GM12878 (cell line): ENCODE measurements around the gene PEX26. TPM values are rescaled to one million over a fixed set of nuclear protein-coding genes. Genes with fewer than 3 reads are reported as not detected.

Source experiments
- ATAC-seq: fragments of 200-7000 bp; cut with Tn5 transposase; 3 replicates; pipeline ENCODE4 v1.9.1; 2020; ENCODE audit warnings: mild to moderate bottlenecking, moderate library complexity
- BruUV-seq: library from RNA; stranded (reverse); fragments of 400-500 nt; replicated peaks from 2 replicates; lab custom pipeline; 2021; lab: Mats Ljungman, UMichigan
- CTCF ChIA-PET: fragments of 300-600 bp; sonication (Branson Sonifier 250); formaldehyde crosslinking; extraction: SDS; loops from one replicate; lab custom pipeline; 2021; ENCODE audit warnings: inconsistent platforms; lab: Yijun Ruan, JAX
- POLR2A ChIA-PET: fragments of 350-600 bp; formaldehyde crosslinking; extraction: SDS; loops from one replicate; lab custom pipeline; 2021; ENCODE audit warnings: inconsistent platforms; lab: Charles Lee
- RAD21 ChIA-PET: fragments of 300-600 bp; sonication (Branson Sonifier 250); formaldehyde crosslinking; loops from one replicate; lab custom pipeline; 2023; ENCODE audit warnings: antibody characterized with exemption; ENCODE audit not compliant: unreplicated experiment; lab: Charles Lee
- SMC1A ChIA-PET: fragments of 300-600 bp; sonication (Branson Sonifier 250); formaldehyde crosslinking; loops from one replicate; lab custom pipeline; 2023; ENCODE audit not compliant: unreplicated experiment, uncharacterized antibody; lab: Charles Lee
- DNase-seq: peaks from one replicate; pipeline ENCODE4 v3.0.0-alpha.2; 2011; ENCODE audit warnings: low read depth, low spot score
- FAIRE-seq: peaks from 3 replicates; lab custom pipeline; 2011; peaks lifted over from hg19 to GRCh38; lab: Jason Lieb, UNC
- H2AFZ ChIP-seq: 2 replicates; pipeline ENCODE4 v1.6.0; 2011; ENCODE audit warnings: low read depth, low read length, control low read depth; ENCODE audit not compliant: control insufficient read depth
- H3K27ac ChIP-seq: 2 replicates; pipeline ENCODE4 v1.5.1; 2011; ENCODE audit warnings: control low read depth; ENCODE audit not compliant: control insufficient read depth, insufficient read depth
- H3K27me3 ChIP-seq, 2 experiments: replicated peaks in 1 of 2; 2 replicates each; pipeline versions ENCODE4 v1.6.0 to v1.6.1; 2011; ENCODE audit warnings: low read length in 1 of 2; ENCODE audit not compliant: control insufficient read depth in 2 of 2, insufficient read depth in 2 of 2
- H3K36me3 ChIP-seq, 2 experiments: 2 replicates each; pipeline ENCODE4 v1.5.1; 2011; ENCODE audit warnings: low read length in 1 of 2; ENCODE audit not compliant: control insufficient read depth in 2 of 2, insufficient read depth in 2 of 2
- H3K4me1 ChIP-seq: 2 replicates; pipeline ENCODE4 v1.6.1; 2011; ENCODE audit warnings: mild to moderate bottlenecking, low read length, moderate library complexity, mixed read lengths; ENCODE audit not compliant: control insufficient read depth, insufficient read depth
- H3K4me2 ChIP-seq: 2 replicates; pipeline ENCODE4 v1.6.0; 2011; ENCODE audit warnings: control low read depth; ENCODE audit not compliant: control insufficient read depth, insufficient read depth
- H3K4me3 ChIP-seq: fragments of 200-600 bp; sonication (generic); 2 replicates; pipeline ENCODE4 v1.5.1; 2016
- H3K79me2 ChIP-seq: 2 replicates; pipeline ENCODE4 v1.6.0; 2011; ENCODE audit warnings: low read length; ENCODE audit not compliant: control insufficient read depth, insufficient read depth
- H3K9ac ChIP-seq: 2 replicates; pipeline ENCODE4 v1.8.0; 2011; ENCODE audit warnings: low read length, control low read depth, mixed read lengths; ENCODE audit not compliant: control insufficient read depth, insufficient read depth
- H3K9me3 ChIP-seq: replicated peaks from 3 replicates; pipeline ENCODE4 v1.5.1; 2011; ENCODE audit warnings: mild to moderate bottlenecking, low read length; ENCODE audit not compliant: control insufficient read depth, insufficient read depth
- H4K20me1 ChIP-seq: 2 replicates; pipeline ENCODE4 v1.6.0; 2011; ENCODE audit not compliant: control insufficient read depth, insufficient read depth
- BRCA1 ChIP-seq: IDR thresholded peaks from 2 replicates; pipeline ENCODE4 v1.6.1; 2011; ENCODE audit warnings: low read depth, low read length, improper control_type of control experiment
- MTA3 ChIP-seq: IDR thresholded peaks from 2 replicates; pipeline ENCODE4 v1.6.1; 2012; ENCODE audit warnings: low read length, inconsistent platforms, borderline replicate concordance
- MYC ChIP-seq: IDR thresholded peaks from 2 replicates; pipeline ENCODE4 v1.6.1; 2011; ENCODE audit warnings: mild to moderate bottlenecking, low read length, moderate library complexity, inconsistent platforms; ENCODE audit not compliant: insufficient read depth, insufficient replicate concordance, insufficient read length, severe bottlenecking
- RELA ChIP-seq: fragments of 450-650 bp; IDR thresholded peaks from 2 replicates; pipeline ENCODE4 v1.8.0; 2014; ENCODE audit warnings: borderline replicate concordance; ENCODE audit not compliant: partially characterized antibody
- RFX5 ChIP-seq: IDR thresholded peaks from 2 replicates; pipeline ENCODE4 v1.6.1; 2011; ENCODE audit warnings: low read depth, low read length, improper control_type of control experiment
- SREBF1 ChIP-seq: IDR thresholded peaks from 2 replicates; pipeline ENCODE4 v1.6.1; 2012; ENCODE audit warnings: mild to moderate bottlenecking, low read length
- TCF12 ChIP-seq: IDR thresholded peaks from 2 replicates; pipeline ENCODE4 v1.6.1; 2011; ENCODE audit warnings: low read depth, mild to moderate bottlenecking, low read length
- ZNF24 ChIP-seq: fragments of 450-650 bp; IDR thresholded peaks from 2 replicates; pipeline ENCODE4 v1.6.1; 2017; ENCODE audit warnings: antibody characterized with exemption, mild to moderate bottlenecking
- WGBS: methylation state at CpG from one replicate; pipeline ENCODE4 v1.1.6; 2016; ENCODE audit warnings: low lambda C conversion rate; ENCODE audit not compliant: insufficient replicate concordance, insufficient coverage; ENCODE audit errors: missing lambda C conversion rate; 5-methylcytosine and 5-hydroxymethylcytosine counted together
- in situ Hi-C: fragments of 300-500 bp; cut with MboI; formaldehyde crosslinking; loops from 9 replicates; pipeline ENCODE4 v1.14.3; 2018; ENCODE audit warnings: mixed read lengths
- intact Hi-C: fragments of 100-400 bp; cut with micrococcal nuclease; formaldehyde crosslinking; loops from one replicate; pipeline ENCODE4 v1.14.2; 2022; ENCODE audit not compliant: unreplicated experiment
- polyA plus RNA-seq, 11 experiments: library from polyadenylated mRNA; depleted of rRNA in 4 of 11; unstranded in 6 of 11; stranded (reverse) in 5 of 11; fragments of >200 nt; fragmentation: Nextera tagmentation in 4 of 11; fragmentation: Illumina TruSeq in 1 of 11; extraction: Ambion mirVana in 4 of 11; extraction: Trizol in 1 of 11; gene quantifications; 1 replicate in 1 of 11; 2 replicates in 10 of 11; pipeline versions ENCODE4 v1.2.1 to v1.2.3, GENCODE V29; 2011 to 2016; ENCODE audit warnings: inconsistent platforms in 2 of 11, missing spikeins in 2 of 11, low read depth in 1 of 11
- total RNA-seq, 4 experiments: library from RNA; depleted of rRNA in 3 of 4; stranded (reverse); fragments of >200 nt in 3 of 4; fragmentation: Illumina TruSeq in 1 of 4; extraction: Trizol in 1 of 4; gene quantifications; 2 replicates each; pipeline versions ENCODE4 v1.2.1 to v1.2.3, GENCODE V29; 2013 to 2021
- TF ChIP-seq, protein P1 (sequence below): IDR thresholded peaks from 2 replicates; pipeline ENCODE4 v1.6.1; 2011; ENCODE audit warnings: borderline replicate concordance, low read depth, mild to moderate bottlenecking, moderate library complexity, mixed read lengths, low read length; ENCODE audit not compliant: insufficient read depth; ENCODE audit errors: extremely low read length
- TF ChIP-seq, protein P2 (sequence below): fragments of 450-650 bp; IDR thresholded peaks from 2 replicates; pipeline ENCODE4 v1.6.1; 2017; ENCODE audit warnings: mild to moderate bottlenecking
- TF ChIP-seq, protein P3 (sequence below): fragments of 450-650 bp; IDR thresholded peaks from 2 replicates; pipeline ENCODE4 v1.6.1; 2017; ENCODE audit warnings: low read depth, mild to moderate bottlenecking, moderate library complexity

PEX26 gene
- total and polyA plus RNA-seq, 10 of the 15 experiments (the other 5 are each of a cell fraction or from before 2014, with no cell fraction given): 0.79 to 50.8 (median 22.4) TPM

DNA sequence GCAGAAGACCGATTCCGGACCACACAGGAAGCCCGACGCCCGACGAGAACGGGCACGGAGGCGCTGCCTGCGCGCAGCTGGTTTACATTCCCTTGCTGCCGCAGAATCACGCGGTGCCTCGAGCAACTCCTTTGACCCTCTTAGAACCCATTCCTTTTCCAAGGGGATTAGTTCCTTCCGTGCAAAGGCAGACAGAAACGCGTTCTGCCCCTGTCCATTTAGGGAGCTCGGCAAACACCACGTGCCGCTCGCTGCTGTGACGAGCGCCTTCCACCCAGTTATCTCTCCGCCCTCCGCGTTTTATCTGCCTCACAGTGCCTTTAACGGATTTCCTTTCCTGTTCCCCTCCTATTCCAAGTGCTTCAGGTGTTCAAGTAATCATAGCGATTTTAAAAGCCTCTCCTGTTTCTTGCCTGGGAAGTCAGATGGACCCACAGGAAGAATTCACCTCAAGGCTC, 29.3 kb upstream of the PEX26 start:
- ATAC-seq: no peak
- Histone ChIP-seq H3K79me2 (no peaks in the 10 kb centered on the region), H3K36me3 (no peaks in the 10 kb centered on the region), H4K20me1 (no peaks in the 10 kb centered on the region), H2AFZ (no peak overlapping the region)
- RAD21 ChIA-PET: no interaction called here
- no peak for DNase-seq
- SMC1A ChIA-PET: interaction anchor here (0.9 kb wide), 1 partner anchor 28 kb away, joined by 3 read pairs; no protein-coding TSS in a partner anchor
- 63% methylated on average over 29 of the region's 29 CpGs for WGBS
- CTCF ChIA-PET: interaction anchor here (0.6 kb wide), 1 partner anchor 205 kb away, joined by 4 read pairs; no protein-coding TSS in a partner anchor
- no peak for TF ChIP-seq RFX5
- TF ChIP-seq, protein P1, sequence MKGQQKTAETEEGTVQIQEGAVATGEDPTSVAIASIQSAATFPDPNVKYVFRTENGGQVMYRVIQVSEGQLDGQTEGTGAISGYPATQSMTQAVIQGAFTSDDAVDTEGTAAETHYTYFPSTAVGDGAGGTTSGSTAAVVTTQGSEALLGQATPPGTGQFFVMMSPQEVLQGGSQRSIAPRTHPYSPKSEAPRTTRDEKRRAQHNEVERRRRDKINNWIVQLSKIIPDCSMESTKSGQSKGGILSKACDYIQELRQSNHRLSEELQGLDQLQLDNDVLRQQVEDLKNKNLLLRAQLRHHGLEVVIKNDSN: peak; percentile 50
- TF ChIP-seq, all 136 proteins: peak for 1
- intact Hi-C loops: no loop called here
- no peak overlapping the region for H3K9ac ChIP-seq
- H3K4me1 ChIP-seq: no peaks in the 10 kb centered on the region; the same call in 1 of the 2 replicates
- H3K27me3 ChIP-seq: no peaks in the 10 kb centered on the region
- no peak overlapping the region for H3K4me3 ChIP-seq
- in situ Hi-C loops: no loop called here
- BruUV-seq: no TSS peak
- no peak overlapping the region for H3K27ac ChIP-seq
- H3K4me2 ChIP-seq: no peak overlapping the region; the same call in 1 of the 2 replicates
- no peaks in the 10 kb centered on the region for H3K9me3 ChIP-seq
- no peak for FAIRE-seq
- POLR2A ChIA-PET: no interaction called here

DNA sequence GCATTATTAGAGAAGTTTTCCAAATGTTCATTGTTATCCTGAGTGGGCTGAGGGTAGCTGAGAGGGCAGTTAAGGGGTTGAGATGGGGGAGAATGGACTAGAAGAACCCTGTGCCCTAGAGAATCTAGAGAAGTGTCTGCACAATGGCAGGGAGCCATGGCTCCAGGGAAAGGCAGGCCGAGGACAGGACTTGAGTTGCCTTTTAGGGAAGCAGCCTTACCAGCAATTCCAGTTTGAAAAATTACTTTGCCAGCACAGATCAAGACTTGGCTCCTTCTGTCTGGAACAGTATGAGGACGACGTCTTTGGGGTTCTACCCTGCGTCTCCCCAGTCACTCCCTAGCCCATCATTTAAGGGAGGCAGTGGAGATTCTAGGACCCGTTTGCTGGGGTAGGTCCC, 27.7 kb upstream of the PEX26 start:
- Histone ChIP-seq H3K27me3 (no peaks in the 10 kb centered on the region), H3K36me3 (no peaks in the 10 kb centered on the region), H3K79me2 (no peaks in the 10 kb centered on the region), H3K27ac (no peak overlapping the region), H3K9ac (no peak overlapping the region), H3K9me3 (no peaks in the 10 kb centered on the region), H3K4me2 (no peak overlapping the region), H3K4me1 (no peaks in the 10 kb centered on the region; the same call in 1 of the 2 replicates), H2AFZ (no peak overlapping the region), H3K4me3 (no peak overlapping the region), H4K20me1 (no peaks in the 10 kb centered on the region)
- ChIA-PET SMC1A (no interaction called here), RAD21 (no interaction called here), CTCF (no interaction called here), POLR2A (no interaction called here)
- ATAC-seq (no peak), DNase-seq (no peak), FAIRE-seq (no peak)
- intact Hi-C loops: no loop called here
- TF ChIP-seq TCF12 (no peak), BRCA1 (no peak), MTA3 (no peak), SREBF1 (no peak), RELA (no peak), ZNF24 (no peak), MYC (no peak)
- TF ChIP-seq, protein P2, sequence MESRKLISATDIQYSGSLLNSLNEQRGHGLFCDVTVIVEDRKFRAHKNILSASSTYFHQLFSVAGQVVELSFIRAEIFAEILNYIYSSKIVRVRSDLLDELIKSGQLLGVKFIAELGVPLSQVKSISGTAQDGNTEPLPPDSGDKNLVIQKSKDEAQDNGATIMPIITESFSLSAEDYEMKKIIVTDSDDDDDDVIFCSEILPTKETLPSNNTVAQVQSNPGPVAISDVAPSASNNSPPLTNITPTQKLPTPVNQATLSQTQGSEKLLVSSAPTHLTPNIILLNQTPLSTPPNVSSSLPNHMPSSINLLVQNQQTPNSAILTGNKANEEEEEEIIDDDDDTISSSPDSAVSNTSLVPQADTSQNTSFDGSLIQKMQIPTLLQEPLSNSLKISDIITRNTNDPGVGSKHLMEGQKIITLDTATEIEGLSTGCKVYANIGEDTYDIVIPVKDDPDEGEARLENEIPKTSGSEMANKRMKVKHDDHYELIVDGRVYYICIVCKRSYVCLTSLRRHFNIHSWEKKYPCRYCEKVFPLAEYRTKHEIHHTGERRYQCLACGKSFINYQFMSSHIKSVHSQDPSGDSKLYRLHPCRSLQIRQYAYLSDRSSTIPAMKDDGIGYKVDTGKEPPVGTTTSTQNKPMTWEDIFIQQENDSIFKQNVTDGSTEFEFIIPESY: no peak
- TF ChIP-seq, protein P3, sequence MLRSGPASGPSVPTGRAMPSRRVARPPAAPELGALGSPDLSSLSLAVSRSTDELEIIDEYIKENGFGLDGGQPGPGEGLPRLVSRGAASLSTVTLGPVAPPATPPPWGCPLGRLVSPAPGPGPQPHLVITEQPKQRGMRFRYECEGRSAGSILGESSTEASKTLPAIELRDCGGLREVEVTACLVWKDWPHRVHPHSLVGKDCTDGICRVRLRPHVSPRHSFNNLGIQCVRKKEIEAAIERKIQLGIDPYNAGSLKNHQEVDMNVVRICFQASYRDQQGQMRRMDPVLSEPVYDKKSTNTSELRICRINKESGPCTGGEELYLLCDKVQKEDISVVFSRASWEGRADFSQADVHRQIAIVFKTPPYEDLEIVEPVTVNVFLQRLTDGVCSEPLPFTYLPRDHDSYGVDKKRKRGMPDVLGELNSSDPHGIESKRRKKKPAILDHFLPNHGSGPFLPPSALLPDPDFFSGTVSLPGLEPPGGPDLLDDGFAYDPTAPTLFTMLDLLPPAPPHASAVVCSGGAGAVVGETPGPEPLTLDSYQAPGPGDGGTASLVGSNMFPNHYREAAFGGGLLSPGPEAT: no peak
- in situ Hi-C loops: no loop called here
- 29% methylated on average over 5 of the region's 5 CpGs for WGBS
- BruUV-seq: no TSS peak
